Measurements from ENCODE around the gene NHS. TPM values are rescaled to one million over a fixed set of nuclear protein-coding genes. Genes with fewer than 3 reads are reported as not detected.

The NHS gene
- total and polyA plus RNA-seq, 2 of the 13 experiments (the other 11 are each of a cell fraction or from before 2014, with no cell fraction given): 0.02 TPM; not detected in 1

GRCh38 chrX:17668929-17669328, 293.9 kb downstream of the NHS start:
- in situ Hi-C loops (cut with HindIII; ENCODE audit: extremely low pct_ligation_motif_present, low pct_unique_long_range_greater_than_20kb): no loop called here
- 4% methylated on average over 4 of the region's 4 CpGs for WGBS (ENCODE audit: low lambda C conversion rate)
- no peak for TF ChIP-seq ZNF329 (CRISPR knock-in tag; IDR thresholded peaks at IDR 0.05; ENCODE audit: low read depth)
- TF ChIP-seq PHF21A (CRISPR knock-in tag; IDR thresholded peaks at IDR 0.05): no peak
- TF ChIP-seq POGZ (CRISPR knock-in tag; IDR thresholded peaks at IDR 0.05): no peak
- TF ChIP-seq ZNF878 (CRISPR knock-in tag; IDR thresholded peaks at IDR 0.05): no peak
- no peak for TF ChIP-seq ZNF124 (CRISPR knock-in tag; IDR thresholded peaks at IDR 0.05)
- TF ChIP-seq ZNF512B (CRISPR knock-in tag; IDR thresholded peaks at IDR 0.05; ENCODE audit: borderline replicate concordance): no peak
- TF ChIP-seq SIX4 (CRISPR knock-in tag; IDR thresholded peaks at IDR 0.05): no peak
- no peak for TF ChIP-seq TRAFD1 (CRISPR knock-in tag; IDR thresholded peaks at IDR 0.05; ENCODE audit: borderline replicate concordance)
- TF ChIP-seq ZNF235 (CRISPR knock-in tag; IDR thresholded peaks at IDR 0.05; ENCODE audit: borderline replicate concordance): no peak
- no peak for TF ChIP-seq BORCS8-MEF2B (CRISPR knock-in tag; IDR thresholded peaks at IDR 0.05)
- no peak for TF ChIP-seq HIVEP1 (CRISPR knock-in tag; IDR thresholded peaks at IDR 0.05)
- TF ChIP-seq HINFP (CRISPR knock-in tag; IDR thresholded peaks at IDR 0.05; ENCODE audit: low read depth): no peak
- TF ChIP-seq SOX5 (CRISPR knock-in tag; IDR thresholded peaks at IDR 0.05; ENCODE audit: borderline replicate concordance): no peak
- no peak for TF ChIP-seq ARNT (IDR thresholded peaks at IDR 0.05)
- no peak for TF ChIP-seq SRSF4 (IDR thresholded peaks at IDR 0.05; ENCODE audit: low read depth, low read length, poor library complexity, severe bottlenecking)
- no peak for TF ChIP-seq TFE3 (CRISPR knock-in tag; IDR thresholded peaks at IDR 0.05)

More at GRCh38 chrX:17668929-17669328, 293.9 kb downstream of the NHS start:
- Histone ChIP-seq H2AFZ (ENCODE audit: low read length) (no peak overlapping the region), H3K79me2 (ENCODE audit: insufficient read depth, low read length) (no peaks in the 10 kb centered on the region), H3K27me3 (ENCODE audit: control insufficient read depth in 1 of 2, insufficient read depth in 2 of 2, low read length in 2 of 2) (no peaks in the 10 kb centered on the region), H3K4me1 (ENCODE audit: insufficient read depth, low read length) (no peaks in the 10 kb centered on the region), H4K20me1 (ENCODE audit: insufficient read depth, low read length) (no peaks in the 10 kb centered on the region), H3K4me3 (replicated peaks in 1 of 3; ENCODE audit: insufficient read depth in 1 of 3, low read depth in 2 of 3, low read length in 3 of 3) (no peak overlapping the region), H3K4me2 (ENCODE audit: low read depth, low read length) (no peak overlapping the region), H3K36me3 (replicated peaks in 1 of 2; ENCODE audit: control insufficient read depth in 1 of 2, insufficient read depth in 2 of 2, low read length in 2 of 2) (no peaks in the 10 kb centered on the region), H3K9me3 (ENCODE audit: low read length) (no peaks in the 10 kb centered on the region), H3K27ac (ENCODE audit: extremely low read length, insufficient read depth, low read length) (no peak overlapping the region), H3K9ac (ENCODE audit: insufficient read depth, low read depth, low read length) (no peak overlapping the region)
- POLR2A ChIA-PET: no interaction called here
- ATAC-seq (no peak), DNase-seq (ENCODE audit: low spot score) (no peak), FAIRE-seq (no peak)
- CTCF ChIA-PET (ENCODE audit: low intra/inter-chr PET ratio, low total read pairs): no interaction called here
- no TSS peak for BruUV-seq (replicated peaks)
- intact Hi-C loops (cut with micrococcal nuclease; ENCODE audit: unreplicated experiment): no loop called here
